Endometrium (tissue), 2 donors: ENCODE measurements around the gene RNASEL.
"Not testable (repeated sequence)": the region's sequence is repeated elsewhere in the genome, so short reads cannot be mapped to it uniquely, and the experiment has no call there.

Source experiments
- FAIRE-seq: peaks from 2 replicates; lab custom pipeline; 2012; peaks lifted over from hg19 to GRCh38; lab: Jason Lieb, UNC
- donor health status: control.
- donor health status: control.

Gene RNASEL

GRCh38 chr1:182561456-182561855 is 27.6 kb downstream of the RNASEL start:
- FAIRE-seq: no peak

GRCh38 chr1:182560392-182560984 is 28.6 kb downstream of the RNASEL start:
- FAIRE-seq: no peak

GRCh38 chr1:182556279-182556678 is 32.8 kb downstream of the RNASEL start:
- FAIRE-seq: no peak

GRCh38 chr1:182555493-182555892 is 33.6 kb downstream of the RNASEL start:
- FAIRE-seq: no peak

- no peak for FAIRE-seq
Measured at GRCh38 chr1:182552527-182552926, 36.5 kb downstream of the RNASEL start.

- no peak for FAIRE-seq
Measured at GRCh38 chr1:182549811-182550210, 39.2 kb downstream of the RNASEL start.

GRCh38 chr1:182549346-182549745 is 39.7 kb downstream of the RNASEL start:
- FAIRE-seq: no peak

GRCh38 chr1:182533896-182534295 is 55.2 kb downstream of the RNASEL start:
- FAIRE-seq: no peak

GRCh38 chr1:182528206-182528605 is 60.9 kb downstream of the RNASEL start:
- not testable (repeated sequence) for FAIRE-seq

GRCh38 chr1:182527680-182528079 is 61.4 kb downstream of the RNASEL start:
- FAIRE-seq: no peak

GRCh38 chr1:182525342-182525741 is 63.7 kb downstream of the RNASEL start:
- FAIRE-seq: peak; percentile 50
